DND-41 (cell line): ENCODE measurements around the gene DSCAM.

Source experiments
- EZH2 ChIP-seq: IDR thresholded peaks from 3 replicates; pipeline ENCODE4 v1.6.1; 2012; ENCODE audit warnings: borderline replicate concordance, low read depth, mild to moderate bottlenecking, moderate library complexity, low read length, inconsistent platforms; ENCODE audit not compliant: severe bottlenecking
- TF ChIP-seq, protein P1 (sequence below): IDR thresholded peaks from 2 replicates; pipeline ENCODE4 v1.5.1; 2012; ENCODE audit warnings: borderline replicate concordance, low read length, moderate library complexity, mild to moderate bottlenecking; ENCODE audit not compliant: poor library complexity, severe bottlenecking; ENCODE audit errors: extremely low read depth

GRCh38 chr21:40753756-40754155 lies 93.2 kb downstream of the DSCAM start:
- TF ChIP-seq EZH2: no peak
- TF ChIP-seq, protein P1, sequence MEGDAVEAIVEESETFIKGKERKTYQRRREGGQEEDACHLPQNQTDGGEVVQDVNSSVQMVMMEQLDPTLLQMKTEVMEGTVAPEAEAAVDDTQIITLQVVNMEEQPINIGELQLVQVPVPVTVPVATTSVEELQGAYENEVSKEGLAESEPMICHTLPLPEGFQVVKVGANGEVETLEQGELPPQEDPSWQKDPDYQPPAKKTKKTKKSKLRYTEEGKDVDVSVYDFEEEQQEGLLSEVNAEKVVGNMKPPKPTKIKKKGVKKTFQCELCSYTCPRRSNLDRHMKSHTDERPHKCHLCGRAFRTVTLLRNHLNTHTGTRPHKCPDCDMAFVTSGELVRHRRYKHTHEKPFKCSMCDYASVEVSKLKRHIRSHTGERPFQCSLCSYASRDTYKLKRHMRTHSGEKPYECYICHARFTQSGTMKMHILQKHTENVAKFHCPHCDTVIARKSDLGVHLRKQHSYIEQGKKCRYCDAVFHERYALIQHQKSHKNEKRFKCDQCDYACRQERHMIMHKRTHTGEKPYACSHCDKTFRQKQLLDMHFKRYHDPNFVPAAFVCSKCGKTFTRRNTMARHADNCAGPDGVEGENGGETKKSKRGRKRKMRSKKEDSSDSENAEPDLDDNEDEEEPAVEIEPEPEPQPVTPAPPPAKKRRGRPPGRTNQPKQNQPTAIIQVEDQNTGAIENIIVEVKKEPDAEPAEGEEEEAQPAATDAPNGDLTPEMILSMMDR: no peak
